Suppressor macrophage treated with lipopolysaccharide for 4 hours (primary cell): Measurements from ENCODE around the gene NCOA3.
A peak's percentile ranks its signal among the peaks of the same experiment; 100 is the strongest.
"Not testable (repeated sequence)": the region's sequence is repeated elsewhere in the genome, so short reads cannot be mapped to it uniquely, and the experiment has no call there.

Experiments used
- DNase-seq: peaks from one replicate; pipeline ENCODE4 v3.0.0-alpha.2; 2020

NCOA3 gene

DNA sequence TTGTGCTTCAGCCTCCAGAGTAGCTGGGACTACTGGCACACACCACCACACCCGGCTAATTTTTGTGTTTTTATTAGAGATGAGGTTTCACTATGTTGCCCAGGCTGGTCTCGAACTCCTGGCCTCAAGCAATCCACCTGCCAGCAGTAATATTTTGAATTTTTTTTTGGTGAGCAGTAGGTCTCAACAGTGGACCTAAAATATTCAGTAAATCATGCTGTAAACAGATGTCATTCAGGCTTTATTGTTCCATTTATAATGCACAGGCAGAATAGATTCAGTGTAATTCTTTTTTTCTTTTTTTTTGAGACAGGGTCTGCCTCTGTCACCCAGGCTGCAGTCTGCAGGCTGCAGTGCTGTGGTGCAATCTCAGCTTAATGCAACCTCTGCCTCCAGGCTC lies 69.7 kb downstream of the NCOA3 start:
- DNase-seq: no peak

DNA sequence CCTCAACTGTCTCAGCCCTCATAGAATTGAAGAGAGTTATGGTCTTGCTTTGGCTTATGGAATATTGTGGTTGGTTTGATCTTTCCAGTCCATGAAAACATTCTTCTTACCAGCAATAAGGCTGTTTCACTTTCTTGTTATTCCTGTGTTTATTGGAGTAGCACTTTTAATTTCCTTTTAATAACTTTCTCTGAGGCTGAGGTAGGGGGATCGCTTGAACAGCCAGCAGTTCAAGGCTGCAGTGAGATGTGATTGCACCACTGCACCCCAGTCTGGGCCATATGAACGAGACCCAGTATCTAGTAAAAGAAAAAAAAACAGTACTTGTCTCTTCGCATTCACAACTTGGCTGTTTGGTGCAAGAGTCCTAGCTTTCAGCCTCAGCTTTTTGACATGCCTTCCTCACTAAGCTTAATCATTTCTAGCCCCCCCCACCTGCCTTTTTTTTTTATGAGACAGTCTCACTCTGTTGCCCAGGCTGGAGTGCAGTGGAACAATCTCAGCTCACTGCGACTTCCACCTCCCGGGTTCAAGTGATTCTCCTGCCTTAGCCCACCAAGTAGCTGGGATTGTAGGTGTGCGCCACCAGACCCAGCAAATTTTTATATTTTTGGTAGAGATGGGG lies 70.5 kb downstream of the NCOA3 start:
- DNase-seq: no peak

DNA sequence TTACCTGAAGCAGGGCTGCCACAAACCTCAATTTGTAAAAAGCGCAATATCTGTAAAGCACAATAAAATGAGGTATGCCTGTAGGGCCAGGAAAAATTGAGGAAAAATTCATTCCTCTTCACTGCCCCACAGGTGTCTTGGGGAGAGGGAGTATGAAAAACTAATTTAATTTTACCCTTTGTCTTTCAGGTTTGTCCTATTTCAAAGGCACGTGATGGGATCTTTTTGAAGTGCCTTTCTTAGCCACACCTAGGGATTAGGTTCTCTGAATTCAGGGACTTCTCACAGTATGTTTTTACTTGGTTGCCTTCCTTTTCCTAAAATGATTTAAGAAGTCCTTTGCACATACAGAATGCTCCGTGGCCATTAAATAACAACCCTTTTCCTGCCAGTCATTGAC lies 71.9 kb downstream of the NCOA3 start:
- DNase-seq: no peak

DNA sequence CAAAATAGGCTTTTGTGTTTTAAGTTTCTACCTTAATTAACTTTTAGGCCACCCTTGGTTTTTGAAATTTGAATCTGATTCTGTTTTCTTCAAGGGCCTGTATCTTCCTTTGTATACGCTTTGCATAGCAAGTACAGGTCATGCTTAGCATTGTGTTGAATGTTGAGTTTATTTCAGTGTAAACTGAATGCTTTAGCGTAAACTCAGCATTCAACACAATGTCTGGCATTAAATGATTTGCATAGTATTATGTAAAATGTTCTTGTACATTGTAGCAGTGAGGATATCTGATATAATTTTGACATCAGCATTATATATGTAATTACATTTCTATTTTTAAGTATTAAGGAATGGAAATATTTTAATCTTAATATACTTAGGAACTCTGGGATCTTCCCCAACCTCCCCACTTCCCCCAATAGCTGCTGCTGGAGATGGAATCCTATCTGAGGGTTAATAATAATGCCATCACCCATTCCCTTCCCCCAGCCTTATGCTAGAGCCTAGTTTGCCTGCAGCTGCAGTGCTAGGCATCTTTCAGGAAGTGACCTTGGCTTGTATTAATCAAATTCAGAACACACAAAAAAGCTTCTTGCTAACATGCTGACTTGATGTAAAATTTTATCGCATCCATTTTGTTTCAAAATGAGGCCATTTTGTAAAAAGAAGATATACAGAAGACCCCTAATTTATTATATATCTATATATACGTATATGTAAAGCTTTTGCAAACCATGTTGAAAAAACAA lies 73.1 kb downstream of the NCOA3 start:
- peak; percentile 17 for DNase-seq

DNA sequence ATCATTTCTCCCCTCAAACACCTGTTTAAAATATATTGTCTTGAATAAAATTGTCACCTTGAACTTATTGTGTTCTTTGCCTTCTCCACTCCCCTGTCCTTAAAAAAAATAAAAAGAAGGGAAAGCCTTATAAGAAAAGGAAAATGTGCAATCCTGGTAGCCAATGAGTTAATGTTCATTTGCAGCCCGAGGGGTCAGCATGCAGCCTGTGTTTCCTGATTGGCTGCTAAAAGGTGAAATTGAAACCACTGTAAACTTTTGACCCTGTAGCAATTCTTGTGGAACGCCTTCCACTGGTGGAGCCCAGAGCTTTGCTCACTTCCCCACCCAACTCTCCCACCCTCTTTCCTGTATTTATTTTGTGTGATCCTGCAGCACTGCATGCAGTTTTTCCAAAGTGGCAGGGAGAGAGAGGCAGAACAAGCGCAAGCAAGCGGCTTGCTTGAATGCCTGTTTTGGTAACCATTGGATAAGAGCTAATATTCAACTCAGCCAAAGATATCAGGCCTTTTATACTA lies 74.9 kb downstream of the NCOA3 start:
- DNase-seq: peak; percentile 68

DNA sequence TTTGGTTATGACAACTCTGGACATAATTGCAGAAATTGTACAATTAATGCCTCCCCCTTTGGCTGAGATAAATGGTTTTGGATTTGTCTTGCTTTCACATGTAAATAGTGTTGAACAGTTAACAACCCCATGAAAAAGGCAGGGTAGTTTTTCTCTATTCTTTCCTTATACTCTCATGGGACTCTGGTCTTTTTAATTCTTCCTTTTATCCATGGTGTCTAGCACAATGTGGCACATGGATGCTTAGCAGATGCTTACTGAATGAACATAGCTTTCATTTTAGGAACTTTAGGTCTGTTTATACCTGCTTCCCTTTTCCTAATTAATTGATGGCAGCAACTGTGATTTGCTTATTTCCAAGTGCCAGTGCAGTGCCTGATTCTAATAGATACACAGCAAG lies 75.6 kb downstream of the NCOA3 start:
- no peak for DNase-seq

DNA sequence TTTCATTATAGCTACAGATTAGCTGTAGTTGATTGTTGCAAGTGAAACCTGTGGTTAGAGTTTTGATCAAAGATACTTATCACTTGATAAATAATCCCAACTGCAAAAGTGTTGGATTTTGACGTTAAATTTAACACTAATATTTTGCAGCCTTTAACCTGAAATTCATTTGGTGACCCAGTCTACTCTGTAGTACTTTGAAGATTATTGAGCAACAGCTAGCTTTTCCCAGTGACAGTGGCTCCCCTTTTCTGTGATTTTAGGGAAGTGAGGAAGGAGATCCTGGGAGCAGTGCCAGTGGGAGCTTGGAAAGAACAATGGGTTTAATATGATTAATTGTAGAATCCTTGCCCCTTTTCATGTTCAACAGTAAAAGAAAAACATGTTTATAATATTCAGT lies 76.9 kb downstream of the NCOA3 start:
- no peak for DNase-seq

DNA sequence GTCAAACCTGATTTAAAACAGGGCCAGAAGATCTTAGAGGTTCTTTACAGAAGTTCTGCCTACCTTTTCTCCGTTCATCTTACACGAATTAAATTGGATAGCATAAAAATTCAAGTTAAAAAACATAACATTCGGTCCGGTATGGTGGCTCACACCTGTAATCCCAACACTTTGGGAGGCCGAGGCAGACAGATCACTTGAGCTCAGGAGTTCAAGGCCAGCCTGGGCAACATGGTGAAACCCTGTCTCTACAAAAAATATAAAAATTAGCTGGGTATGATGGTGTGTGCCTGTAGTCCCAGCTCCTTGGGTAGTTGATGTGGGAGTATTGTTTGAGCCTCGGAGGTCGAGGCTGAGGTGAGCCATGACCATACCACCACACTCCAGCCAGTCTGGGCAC lies 79.0 kb downstream of the NCOA3 start:
- DNase-seq: not testable (repeated sequence)

DNA sequence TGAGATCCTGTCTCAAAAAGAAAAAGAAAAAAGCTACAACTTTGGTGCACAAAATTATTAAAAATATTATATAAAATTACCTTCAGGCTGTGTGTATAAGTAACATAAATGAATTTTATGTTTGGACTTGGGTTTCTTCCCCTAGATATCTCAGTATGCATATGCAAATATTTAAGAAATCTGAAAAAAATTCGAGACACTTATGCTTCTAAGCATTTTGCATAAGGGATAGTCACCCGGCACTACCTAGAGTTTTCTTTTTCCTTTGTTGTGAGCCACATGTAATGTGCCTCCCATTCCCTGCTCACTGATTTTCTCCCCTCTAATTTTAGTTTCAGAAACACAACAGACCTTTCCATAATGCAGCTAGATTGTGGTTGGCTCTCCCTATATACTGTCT lies 79.4 kb downstream of the NCOA3 start:
- DNase-seq: no peak

DNA sequence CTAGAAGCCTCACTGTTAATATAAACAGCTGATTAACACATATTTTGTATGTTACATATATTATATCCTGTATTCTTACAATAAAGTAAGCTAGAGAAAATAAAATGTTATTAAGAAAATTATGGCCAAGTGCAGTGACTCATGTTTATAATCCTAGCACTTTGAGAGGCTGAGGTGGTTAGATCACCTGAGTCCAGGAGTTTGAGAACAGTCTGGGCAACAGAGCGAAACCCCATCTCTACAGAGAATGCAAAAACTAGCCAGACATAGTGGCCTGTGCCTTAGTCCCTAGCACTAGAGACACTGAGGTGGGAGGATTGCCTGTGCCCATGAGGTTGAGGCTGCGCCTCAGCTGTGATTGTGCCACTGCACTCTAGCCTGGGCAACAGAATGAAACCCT lies 81.9 kb downstream of the NCOA3 start:
- no peak for DNase-seq

DNA sequence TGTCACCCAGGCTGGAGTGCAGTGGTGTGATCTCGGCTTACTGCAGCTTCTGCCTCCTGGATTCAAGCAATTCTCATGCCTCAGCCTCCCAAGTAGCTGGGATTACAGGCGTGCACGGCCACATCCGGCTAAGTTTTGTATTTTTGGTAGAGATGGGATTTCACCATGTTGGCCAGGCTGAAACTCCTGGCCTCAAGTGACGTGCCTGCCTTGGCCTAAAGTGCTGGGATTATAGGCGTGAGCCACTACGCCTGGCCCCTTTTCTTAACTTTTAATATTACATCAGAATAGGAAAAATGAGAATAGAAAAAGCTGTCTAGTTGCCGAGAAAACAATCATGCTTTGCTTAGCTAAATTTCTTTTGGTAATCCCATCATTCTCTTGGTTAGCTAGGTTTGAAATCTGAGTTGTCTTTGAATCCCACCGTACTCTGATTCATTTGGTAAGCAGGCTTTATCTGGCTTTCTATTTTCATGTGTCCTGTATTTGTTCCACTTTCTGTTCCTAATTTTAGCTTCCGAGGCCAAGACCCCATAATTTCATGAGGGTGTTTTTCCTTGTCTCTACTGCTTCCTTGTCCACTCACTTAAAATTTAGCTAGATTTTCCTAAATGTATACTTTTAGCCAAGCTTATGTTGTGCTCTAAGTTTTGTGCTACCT lies 83.5 kb downstream of the NCOA3 start:
- DNase-seq: peak; percentile 13

DNA sequence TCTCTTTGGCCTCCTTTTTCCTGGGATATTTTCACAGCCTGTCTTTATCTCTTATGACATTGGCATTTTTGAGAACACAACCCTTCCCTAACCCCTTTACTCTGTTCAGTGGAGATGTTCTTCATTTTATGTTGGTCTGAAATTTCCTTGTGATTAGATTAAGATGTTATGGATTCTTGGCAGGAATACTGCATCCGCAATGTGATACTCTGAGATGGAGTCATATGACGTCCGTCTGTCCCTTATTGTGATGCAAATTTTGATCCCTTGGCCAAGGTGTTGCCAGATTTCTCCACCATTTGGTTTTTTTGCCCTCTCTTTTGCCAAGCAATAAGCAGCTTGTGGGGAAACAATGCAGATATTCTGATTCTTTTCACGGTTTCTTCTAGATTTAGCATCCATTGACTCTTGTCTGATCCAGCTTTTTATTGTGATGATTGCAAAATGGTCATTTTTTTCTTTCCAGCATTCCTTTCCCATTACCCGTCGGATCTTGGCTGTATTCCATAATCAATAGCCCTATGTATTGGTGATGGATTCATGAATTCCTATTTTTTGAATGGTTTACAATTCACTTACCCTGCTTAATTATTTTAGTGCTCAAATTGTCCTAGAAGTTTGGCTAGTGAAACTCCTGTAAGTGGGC lies 85.1 kb downstream of the NCOA3 start:
- DNase-seq: no peak

DNA sequence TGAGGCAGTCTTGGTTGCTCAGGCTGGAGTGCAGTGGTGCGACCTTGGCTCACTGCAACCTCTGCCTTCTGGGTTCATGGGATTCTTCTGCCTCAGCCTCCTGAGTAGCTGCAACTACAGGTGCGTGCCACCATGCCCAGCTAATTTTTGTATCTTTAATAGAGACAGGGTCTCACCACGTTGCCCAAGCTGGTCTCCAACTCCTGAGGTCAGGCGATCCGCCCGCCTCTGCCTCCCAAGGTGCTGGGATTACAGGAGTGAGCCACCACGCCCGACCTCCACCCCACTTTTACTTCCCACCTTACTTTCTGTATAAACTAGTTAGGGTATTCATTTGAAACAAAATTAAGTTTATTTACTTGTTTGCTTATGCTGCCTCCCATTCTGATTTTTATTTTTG lies 86.5 kb downstream of the NCOA3 start:
- no peak for DNase-seq

DNA sequence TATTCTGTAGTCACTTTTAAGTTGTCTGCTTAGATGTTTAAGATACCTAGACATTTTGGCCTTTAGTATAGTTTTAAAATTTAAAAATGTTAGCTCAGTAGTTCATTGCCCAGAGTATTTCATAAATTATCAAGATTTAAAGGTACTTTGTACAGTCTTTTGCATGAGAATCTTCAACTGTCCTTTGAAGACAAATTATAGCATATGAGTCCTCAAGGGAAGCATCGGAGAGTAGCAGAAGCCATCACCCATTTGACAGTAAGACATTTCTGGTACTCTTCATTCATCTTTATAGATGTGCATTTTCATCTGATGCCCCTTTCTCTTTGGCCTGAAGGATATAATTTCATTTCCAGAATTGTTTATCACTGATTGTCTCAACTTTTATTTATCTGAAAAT lies 89.5 kb downstream of the NCOA3 start:
- DNase-seq: no peak

DNA sequence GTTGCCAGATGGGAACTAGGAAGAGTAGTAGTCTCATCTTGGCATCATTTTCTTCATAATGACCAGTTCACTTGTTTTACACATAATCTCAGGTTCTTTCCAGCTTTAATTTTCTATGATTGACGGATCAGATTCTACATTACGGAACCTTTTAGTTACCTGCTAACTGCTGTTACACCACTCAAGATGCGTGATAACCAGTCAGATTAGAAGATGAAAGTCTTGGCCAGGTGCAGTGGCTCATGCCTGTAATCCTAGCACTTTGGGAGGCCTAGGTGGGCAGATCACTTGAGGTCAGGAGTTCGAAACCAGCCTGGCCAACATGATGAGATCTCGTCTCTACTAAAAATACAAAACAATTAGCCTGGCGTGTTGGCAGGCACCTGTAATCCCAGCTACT lies 92.5 kb downstream of the NCOA3 start:
- no peak for DNase-seq

DNA sequence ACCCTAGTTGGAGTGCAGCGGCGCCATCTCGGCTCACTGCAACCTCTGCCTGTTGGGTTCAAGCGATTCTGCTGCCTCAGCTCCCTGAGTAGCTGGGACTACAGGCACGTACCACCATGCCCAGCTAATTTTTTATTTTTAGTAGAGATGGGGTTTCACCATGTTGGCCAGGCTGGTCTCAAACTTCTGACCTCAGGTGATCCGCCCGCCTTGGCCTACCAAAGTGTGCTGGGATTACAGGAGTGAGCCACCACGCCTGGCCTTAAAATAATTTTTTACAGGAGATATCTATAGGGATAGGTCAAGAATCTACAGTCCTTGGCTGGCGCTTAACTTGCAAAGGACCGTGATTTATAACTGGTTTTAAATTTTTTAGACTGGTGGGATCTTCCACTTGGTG lies 93.5 kb downstream of the NCOA3 start:
- DNase-seq: not testable (repeated sequence)

DNA sequence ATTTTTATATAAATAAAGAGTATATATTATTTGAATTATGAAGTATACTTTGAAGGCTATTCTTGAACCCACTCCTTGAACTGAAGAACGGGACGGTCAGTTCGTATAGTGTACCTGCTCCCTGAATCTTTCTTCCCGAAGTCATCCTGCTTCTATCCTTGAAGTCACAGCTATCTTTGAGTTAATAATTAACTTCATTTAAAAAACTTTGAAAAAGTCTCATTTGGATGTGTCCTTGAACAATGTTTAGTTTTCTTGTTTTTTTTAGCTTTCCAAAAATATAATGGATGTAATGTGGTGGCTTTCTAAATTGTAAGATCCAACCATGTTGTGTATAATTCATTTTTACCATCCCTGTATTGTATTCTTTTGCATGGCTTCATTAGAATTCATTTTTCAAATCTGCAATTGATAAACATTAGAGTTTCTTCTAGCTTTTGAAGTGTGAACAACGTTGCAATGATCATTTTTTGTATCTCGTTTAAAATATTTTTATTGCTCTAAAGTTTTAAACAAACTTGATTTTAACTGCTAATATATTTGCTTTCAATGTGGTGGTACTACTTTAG lies 94.4 kb downstream of the NCOA3 start:
- DNase-seq: no peak

DNA sequence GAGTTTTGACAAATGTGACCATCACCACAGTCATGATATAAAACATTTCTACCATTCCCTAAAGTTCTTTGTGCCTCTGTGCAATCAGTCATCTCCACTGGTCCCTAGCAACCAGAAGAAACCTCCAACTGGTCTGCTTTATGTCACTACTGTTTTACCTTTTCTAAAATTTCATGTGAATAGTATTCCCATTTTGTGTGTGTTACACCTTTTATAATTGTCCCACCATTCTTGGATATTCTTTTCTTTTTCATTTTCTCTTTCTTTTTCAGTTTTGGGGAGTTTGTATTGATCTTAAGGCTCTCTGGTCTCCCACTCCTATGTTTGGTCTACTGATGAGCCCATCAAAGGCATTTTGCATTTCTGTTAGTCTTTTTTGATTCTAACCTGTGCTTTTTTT lies 95.4 kb downstream of the NCOA3 start:
- DNase-seq: no peak

DNA sequence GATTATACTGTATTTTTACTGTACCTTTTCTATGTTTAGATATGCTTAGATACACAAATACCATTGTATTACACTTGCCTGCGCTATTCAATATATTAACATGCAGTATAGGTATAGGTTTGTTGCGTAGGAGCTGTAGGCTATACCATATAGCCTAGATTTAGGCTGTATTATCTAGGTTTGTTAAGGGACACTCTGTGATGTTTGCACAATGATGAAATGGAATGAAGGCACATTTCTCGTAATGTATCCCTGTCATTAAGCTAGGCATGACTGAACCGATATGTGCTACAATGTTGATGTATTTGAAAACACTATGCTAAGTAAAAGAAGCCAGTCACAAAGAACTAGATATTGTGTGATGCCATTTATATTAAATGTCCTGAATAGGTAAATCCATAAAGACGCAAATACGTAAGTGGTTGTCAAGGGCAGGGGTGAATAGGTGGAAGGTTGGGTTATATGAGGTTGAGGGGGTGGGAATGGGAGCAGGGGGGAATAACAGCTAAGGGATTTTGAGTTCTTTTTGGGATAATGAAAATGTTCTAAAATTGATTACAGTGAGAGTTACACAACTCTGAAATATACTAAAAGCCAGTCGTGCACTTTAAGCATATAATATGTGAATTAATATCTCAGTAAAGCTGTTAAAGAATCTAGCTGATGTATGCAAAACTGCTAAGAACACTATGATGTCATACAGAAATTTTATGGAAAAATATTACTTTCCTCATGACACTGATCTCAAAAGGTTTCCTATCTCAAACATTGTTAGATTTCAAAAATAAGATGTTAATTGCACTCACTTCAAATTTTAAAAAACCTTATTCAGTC lies 97.4 kb downstream of the NCOA3 start:
- no peak for DNase-seq

DNA sequence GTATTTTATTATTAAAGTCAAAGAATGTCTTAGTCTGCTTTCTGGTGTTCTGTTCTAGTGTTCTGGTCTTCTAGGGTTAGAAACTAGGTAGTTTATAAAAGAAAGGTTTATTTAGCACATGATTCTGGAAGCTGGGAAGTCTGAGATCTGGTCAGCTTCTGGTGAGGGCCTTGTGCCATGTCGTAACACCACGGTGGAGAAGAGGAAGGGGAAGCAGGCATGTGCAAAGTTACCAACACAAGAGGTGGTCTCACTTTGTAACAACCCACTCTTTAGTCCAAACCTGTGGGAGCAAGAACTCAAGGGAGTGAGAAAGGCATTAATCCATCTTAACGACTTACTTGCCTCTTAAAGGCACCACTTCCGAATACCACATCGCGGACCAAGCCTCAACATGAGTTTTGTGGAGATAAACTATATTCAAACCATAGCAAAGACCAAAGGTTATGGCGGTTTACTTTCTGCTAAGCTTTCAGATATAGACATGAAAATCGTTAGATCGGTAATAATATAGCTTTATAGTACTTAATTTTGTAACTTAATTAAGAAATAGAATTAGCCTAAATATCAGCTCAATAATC lies 99.4 kb downstream of the NCOA3 start:
- DNase-seq: peak; percentile 13

DNA sequence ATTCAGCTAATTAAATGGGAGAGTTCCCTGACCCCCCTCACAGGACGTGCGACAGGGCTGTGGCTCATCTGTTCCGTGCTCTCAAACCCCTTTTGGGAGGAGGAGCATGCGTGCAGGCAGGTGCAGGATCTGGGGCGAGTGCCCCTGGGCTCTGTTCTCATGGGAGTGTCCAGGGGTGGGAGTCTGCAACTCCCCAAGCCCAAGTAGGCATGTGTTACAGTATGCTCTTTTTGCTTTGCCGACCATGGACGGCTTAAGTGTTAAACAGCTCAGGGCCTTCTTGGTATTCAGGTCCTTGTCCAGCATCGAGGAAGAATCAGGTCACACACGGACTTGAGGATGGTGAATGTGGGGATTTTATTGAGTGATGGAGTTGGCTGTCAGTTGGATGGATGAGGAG lies 101.6 kb downstream of the NCOA3 start:
- no peak for DNase-seq
